Upper lobe of right lung (tissue), 1 donor: ENCODE measurements around the gene OLA1. TPM values are rescaled to one million over a fixed set of nuclear protein-coding genes. Genes with fewer than 3 reads are reported as not detected.

Experiments used
- ATAC-seq: fragments of 200-7000 bp; cut with Tn5 transposase; one replicate; pipeline ENCODE4 v1.9.1; 2020; ENCODE audit warnings: mild to moderate bottlenecking, moderate library complexity
- DNase-seq: peaks from one replicate; pipeline ENCODE4 v3.0.0-alpha.2; 2020
- H3K27ac ChIP-seq: fragments of 200-600 bp; one replicate; pipeline ENCODE4 v1.8.0; 2022
- H3K27me3 ChIP-seq: fragments of 200-600 bp; one replicate; pipeline ENCODE4 v1.8.0; 2022; ENCODE audit warnings: mild to moderate bottlenecking
- H3K36me3 ChIP-seq: fragments of 200-600 bp; one replicate; pipeline ENCODE4 v1.8.0; 2022
- H3K4me1 ChIP-seq: fragments of 200-600 bp; one replicate; pipeline ENCODE4 v1.8.0; 2022
- H3K4me3 ChIP-seq: fragments of 200-600 bp; one replicate; pipeline ENCODE4 v1.8.0; 2022; ENCODE audit warnings: mild to moderate bottlenecking
- H3K9me3 ChIP-seq: fragments of 200-600 bp; one replicate; pipeline ENCODE4 v1.8.0; 2022
- intact Hi-C: fragments of 100-400 bp; cut with DNase I; formaldehyde crosslinking; loops from one replicate; pipeline ENCODE4 v1.11.0; 2022
- total RNA-seq: library from RNA; stranded (reverse); fragmentation: NEBNext Ultra II Directional; extraction: Animal tissue kit (Norgen Biotek cat#: 25700); gene quantifications from one replicate; pipeline ENCODE4 v1.2.1, GENCODE V29; 2021
- TF ChIP-seq, protein P1 (sequence below): fragments of 200-600 bp; IDR thresholded peaks from one replicate; pipeline ENCODE4 v1.8.0; 2022; ENCODE audit warnings: antibody characterized with exemption
- donor health status: DM: no; HTN: yes; CAD: no; lungs with severe emphysema.

OLA1 gene
- total RNA-seq, 1 donor from 2014 or later = 50.2 TPM

DNA sequence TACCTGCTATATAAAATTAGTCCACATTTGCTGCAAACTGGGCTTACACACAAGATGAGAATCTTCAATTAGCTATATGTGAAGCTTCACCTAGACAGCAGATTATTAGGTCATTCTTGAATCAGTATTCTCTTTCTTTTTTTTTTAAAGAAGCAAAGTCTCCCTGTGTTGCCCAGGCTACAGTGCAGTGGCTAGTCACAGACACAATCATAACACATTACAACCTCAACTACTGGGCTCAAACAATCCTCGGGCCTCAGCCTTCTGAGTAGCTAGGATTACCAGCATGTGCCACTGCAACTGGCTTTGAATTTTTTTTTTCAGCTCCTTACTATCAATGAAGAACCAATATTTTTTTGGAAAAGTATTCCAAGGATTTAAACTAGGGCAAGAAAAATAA lies 30.5 kb downstream of the OLA1 start:
- Histone ChIP-seq H3K27ac (no peak overlapping the region), H3K9me3 (no peaks in the 10 kb centered on the region), H3K4me3 (no peak overlapping the region), H3K36me3 (peaks cover 5% of the 10 kb centered on the region), H3K27me3 (no peaks in the 10 kb centered on the region), H3K4me1 (no peaks in the 10 kb centered on the region)
- DNase-seq (no peak), ATAC-seq (no peak)
- intact Hi-C loops = no loop called here
- TF ChIP-seq, protein P1, sequence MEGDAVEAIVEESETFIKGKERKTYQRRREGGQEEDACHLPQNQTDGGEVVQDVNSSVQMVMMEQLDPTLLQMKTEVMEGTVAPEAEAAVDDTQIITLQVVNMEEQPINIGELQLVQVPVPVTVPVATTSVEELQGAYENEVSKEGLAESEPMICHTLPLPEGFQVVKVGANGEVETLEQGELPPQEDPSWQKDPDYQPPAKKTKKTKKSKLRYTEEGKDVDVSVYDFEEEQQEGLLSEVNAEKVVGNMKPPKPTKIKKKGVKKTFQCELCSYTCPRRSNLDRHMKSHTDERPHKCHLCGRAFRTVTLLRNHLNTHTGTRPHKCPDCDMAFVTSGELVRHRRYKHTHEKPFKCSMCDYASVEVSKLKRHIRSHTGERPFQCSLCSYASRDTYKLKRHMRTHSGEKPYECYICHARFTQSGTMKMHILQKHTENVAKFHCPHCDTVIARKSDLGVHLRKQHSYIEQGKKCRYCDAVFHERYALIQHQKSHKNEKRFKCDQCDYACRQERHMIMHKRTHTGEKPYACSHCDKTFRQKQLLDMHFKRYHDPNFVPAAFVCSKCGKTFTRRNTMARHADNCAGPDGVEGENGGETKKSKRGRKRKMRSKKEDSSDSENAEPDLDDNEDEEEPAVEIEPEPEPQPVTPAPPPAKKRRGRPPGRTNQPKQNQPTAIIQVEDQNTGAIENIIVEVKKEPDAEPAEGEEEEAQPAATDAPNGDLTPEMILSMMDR = no peak

DNA sequence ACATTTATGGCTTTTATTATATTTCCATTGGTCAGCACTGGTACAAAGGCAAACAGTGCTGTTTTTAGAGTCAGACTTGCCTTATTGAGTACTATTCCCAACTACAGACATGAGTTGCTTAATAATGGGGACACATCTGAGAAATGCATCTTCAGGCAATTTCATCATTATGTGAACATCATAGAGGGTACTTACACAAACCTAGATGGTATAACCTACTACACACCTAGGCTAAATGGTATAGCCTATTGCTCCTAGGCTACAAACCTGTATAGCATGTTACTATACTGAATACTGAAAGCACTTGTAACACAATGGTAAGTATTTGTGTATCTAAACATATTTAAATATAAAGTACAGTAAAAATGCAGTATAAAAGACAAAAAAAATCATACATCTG lies 36.4 kb downstream of the OLA1 start:
- TF ChIP-seq, protein P1 = no peak
- H3K27me3 ChIP-seq = no peaks in the 10 kb centered on the region
- H3K9me3 ChIP-seq = no peaks in the 10 kb centered on the region
- ATAC-seq (no peak), DNase-seq (no peak)
- H3K4me3 ChIP-seq = no peak overlapping the region
- no peak overlapping the region for H3K27ac ChIP-seq
- intact Hi-C loops = no loop called here
- H3K4me1 ChIP-seq = no peaks in the 10 kb centered on the region
- no peaks in the 10 kb centered on the region for H3K36me3 ChIP-seq

DNA sequence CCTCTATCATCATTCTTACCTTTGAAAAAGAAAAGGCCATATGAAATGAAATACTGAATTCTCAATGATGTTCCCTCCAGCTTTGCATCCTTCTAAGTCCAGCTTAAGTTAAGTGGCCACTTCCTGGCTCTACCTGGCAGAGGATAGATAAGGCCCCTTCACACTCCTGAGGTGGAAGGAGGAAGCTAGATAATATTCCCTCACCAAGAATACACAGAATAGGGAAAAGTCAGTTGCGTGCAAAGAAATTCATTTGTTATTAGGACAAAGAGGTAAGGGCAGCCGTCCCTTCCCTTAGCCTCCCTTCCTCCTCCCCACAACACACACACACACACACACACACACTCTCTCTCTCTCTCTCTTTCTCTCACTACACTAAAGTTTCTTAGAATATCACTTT lies 37.5 kb downstream of the OLA1 start:
- TF ChIP-seq, protein P1 = no peak
- ATAC-seq (no peak), DNase-seq (no peak)
- Histone ChIP-seq H3K36me3 (no peaks in the 10 kb centered on the region), H3K9me3 (no peaks in the 10 kb centered on the region), H3K4me3 (no peak overlapping the region), H3K4me1 (no peaks in the 10 kb centered on the region), H3K27me3 (no peaks in the 10 kb centered on the region), H3K27ac (no peak overlapping the region)
- intact Hi-C loops = no loop called here

DNA sequence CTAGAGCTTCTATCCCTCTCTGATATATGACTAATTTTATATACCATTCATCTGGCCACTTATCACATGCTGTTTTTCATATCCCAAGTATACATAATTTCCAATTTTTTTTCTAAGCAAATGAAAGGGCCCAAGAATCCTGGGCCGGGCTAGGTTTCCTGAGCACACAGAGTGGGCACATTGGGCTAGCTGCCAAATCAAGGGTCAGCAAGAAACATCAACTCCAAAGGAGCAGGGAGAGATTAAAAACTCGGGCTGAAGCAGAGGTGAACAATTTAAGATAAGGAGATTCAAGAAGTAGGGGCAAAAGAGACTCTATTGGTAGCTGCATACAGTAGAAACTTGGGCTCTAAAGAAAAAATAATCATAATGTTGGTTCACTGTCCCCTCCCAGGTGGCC lies 39.0 kb downstream of the OLA1 start:
- no peaks in the 10 kb centered on the region for H3K9me3 ChIP-seq
- H3K27me3 ChIP-seq = no peaks in the 10 kb centered on the region
- no peak for DNase-seq
- TF ChIP-seq, protein P1 = no peak
- H3K36me3 ChIP-seq = no peaks in the 10 kb centered on the region
- ATAC-seq = no peak
- H3K4me3 ChIP-seq = no peak overlapping the region
- no peak overlapping the region for H3K27ac ChIP-seq
- H3K4me1 ChIP-seq = no peaks in the 10 kb centered on the region
- intact Hi-C loops = no loop called here

DNA sequence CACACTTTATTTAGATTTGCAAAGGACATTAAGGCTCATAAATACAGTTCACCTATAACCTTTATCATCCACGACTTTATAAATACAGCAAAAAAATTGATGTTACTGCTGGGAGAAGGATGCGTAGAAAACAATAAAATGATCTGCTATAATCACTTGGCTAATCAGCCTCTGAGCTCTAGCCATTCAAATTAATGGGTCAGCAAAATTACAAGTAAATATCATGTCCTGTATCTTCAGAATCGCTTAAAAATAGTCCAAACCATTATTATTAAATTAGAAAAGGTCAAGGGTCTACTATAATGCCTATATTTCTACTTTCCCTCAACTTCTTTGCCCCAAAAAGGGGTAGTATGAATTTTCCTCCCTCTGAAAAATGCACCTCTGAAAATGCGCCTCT lies 40.3 kb downstream of the OLA1 start:
- Histone ChIP-seq H3K4me1 (no peaks in the 10 kb centered on the region), H3K4me3 (no peak overlapping the region), H3K9me3 (no peaks in the 10 kb centered on the region), H3K36me3 (no peaks in the 10 kb centered on the region), H3K27ac (no peak overlapping the region), H3K27me3 (no peaks in the 10 kb centered on the region)
- intact Hi-C loops = no loop called here
- ATAC-seq (no peak), DNase-seq (no peak)
- TF ChIP-seq, protein P1 = no peak

DNA sequence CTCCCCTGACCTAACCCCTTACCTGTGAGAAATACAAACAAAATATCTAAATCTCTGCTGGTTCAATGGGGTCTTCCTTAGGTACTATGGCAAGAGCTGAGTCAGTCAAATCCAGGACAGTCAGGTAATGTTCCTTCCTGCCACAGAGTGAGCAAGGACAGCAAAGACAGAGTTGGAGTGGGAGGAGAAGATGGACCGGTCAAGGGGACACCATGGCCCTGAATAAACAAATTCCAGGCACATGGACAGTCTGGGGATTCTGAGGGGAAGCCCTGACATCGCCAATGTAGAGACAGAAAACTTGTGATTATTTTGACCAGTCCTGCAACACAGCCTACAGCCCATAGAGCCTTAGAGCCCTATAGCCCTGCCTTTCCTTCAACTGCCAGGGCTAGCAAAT lies 42.8 kb downstream of the OLA1 start:
- Histone ChIP-seq H3K4me1 (no peaks in the 10 kb centered on the region), H3K27ac (no peak overlapping the region), H3K4me3 (no peak overlapping the region), H3K9me3 (no peaks in the 10 kb centered on the region), H3K36me3 (no peaks in the 10 kb centered on the region), H3K27me3 (no peaks in the 10 kb centered on the region)
- DNase-seq (no peak), ATAC-seq (no peak)
- TF ChIP-seq, protein P1 = no peak
- intact Hi-C loops = no loop called here
